ENCODE measurements around the gene TTLL8. TPM values are rescaled to one million over a fixed set of nuclear protein-coding genes. Genes with fewer than 3 reads are reported as not detected.

TTLL8 gene
- total RNA-seq, 2 experiments from 2014 or later, result 0.06 to 0.72 TPM

DNA sequence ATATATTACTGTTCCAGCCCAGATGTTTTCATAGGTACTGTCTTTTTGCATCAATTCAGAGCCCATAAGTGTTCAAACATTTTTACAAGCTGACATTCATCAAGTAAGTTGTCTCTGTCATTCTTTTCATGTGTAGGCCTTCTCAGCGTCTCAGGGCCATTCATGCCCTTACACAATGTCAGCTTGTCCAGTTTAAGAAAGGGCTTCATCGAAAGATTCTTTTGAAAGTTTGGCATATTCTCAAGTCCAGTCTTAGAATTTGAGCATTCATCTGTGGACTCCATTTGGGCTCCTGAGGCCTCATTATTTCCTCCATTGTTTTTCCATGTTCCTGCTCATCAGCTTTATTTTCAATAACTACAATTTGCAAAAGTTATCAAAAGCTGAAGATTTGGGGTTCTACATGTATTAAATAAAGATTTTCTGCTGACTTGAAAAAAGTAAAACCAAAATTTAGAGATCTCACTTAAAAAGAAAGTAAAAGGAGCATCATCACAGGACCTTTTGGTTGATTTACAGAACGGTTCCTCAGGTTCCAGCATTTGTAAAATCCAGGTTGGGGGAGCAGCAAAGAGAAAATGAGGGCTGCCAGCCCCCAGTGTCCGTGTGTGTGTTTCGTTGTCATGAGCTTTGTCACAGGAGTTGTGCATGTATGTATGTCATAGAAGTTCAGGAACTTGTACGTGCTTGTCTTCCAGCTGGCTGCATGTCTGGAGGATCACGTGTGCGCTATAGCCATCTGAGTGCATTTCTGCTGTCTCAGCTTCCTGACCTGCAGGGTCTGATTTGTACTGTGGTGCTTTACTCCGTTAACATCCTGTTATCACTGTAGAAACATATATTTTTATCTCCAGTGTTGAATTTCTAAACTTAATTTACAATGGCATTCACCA is 47.4 kb upstream of the TTLL8 start:
- peaks cover 60% of the 10 kb centered on the region for H3K4me1 ChIP-seq (ENCODE audit: insufficient read depth, low read length, poor library complexity, severe bottlenecking)
- H4K20me1 ChIP-seq (ENCODE audit: insufficient read depth, low read length), result no peaks in the 10 kb centered on the region
- peak; percentile 81 for DNase-seq (ENCODE audit: low spot score)
- H3K36me3 ChIP-seq (ENCODE audit: insufficient read depth, low read length), result no peaks in the 10 kb centered on the region
- intact Hi-C loops (cut with micrococcal nuclease; ENCODE audit: unreplicated experiment), result loop anchor here (10.0 kb wide), 1 partner anchor 171 kb away; no protein-coding TSS in a partner anchor
- ChIA-PET CTCF (ENCODE audit: unreplicated experiment) (interaction anchor here (1.0 to 1.1 kb wide), 2 partner anchors 10 to 39 kb away, joined by 3 read pairs; no protein-coding TSS in a partner anchor), POLR2A (interaction anchor here (0.6 to 1.3 kb wide), 4 partner anchors 15 to 480 kb away, joined by 3 to 5 read pairs (median 4); no protein-coding TSS in a partner anchor)
- no peaks in the 10 kb centered on the region for H3K9me3 ChIP-seq (ENCODE audit: low read length)
- H2AFZ ChIP-seq (ENCODE audit: low read length), result peak overlapping the region; percentile 93
- TF ChIP-seq CTCF (conservative IDR thresholded peaks at IDR 0.05; ENCODE audit: low read length) (no peak), EZH2phosphoT487 (IDR thresholded peaks at IDR 0.05; ENCODE audit: borderline replicate concordance, low read depth, low read length) (no peak)
- peak overlapping the region; percentile 74 for H3K4me2 ChIP-seq (ENCODE audit: low read length)
- peak overlapping the region; percentile 51 for H3K27ac ChIP-seq (ENCODE audit: low read depth, low read length, poor library complexity, severe bottlenecking)
- BruUV-seq (replicated peaks), result TSS peak; percentile 90
- peak overlapping the region; percentile 48 for H3K4me3 ChIP-seq (ENCODE audit: low read depth, low read length, poor library complexity, severe bottlenecking)
- H3K9me2 ChIP-seq (ENCODE audit: insufficient read depth, low read length), result no peaks in the 10 kb centered on the region
- no peaks in the 10 kb centered on the region for H3K79me2 ChIP-seq (ENCODE audit: insufficient read depth, low read depth, low read length)

DNA sequence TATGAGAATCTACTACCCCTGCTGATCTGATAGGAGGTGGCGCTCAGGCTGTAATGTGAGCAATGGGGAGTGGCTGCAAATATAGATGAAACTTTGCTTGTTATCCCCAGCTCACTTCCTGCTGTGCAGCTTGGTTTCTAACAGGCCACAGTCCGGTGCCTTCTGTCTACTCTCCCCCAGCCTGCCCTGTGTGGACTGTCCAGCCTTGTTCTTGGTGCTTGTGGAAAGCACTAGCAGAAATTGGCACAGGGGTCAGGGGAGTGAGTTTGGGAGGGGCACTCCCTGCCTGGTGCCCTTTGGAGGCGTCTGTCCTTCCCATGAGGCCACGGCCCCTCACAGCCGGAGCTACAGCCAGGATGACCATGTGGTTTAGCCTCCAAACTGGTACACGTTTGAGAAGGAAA is 46.0 kb upstream of the TTLL8 start:
- ChIA-PET CTCF (ENCODE audit: unreplicated experiment) (no interaction called here), POLR2A (interaction anchor here (0.5 to 1.5 kb wide), 4 partner anchors 9 to 36 kb away, joined by 3 to 4 read pairs (median 3); no protein-coding TSS in a partner anchor)
- no peaks in the 10 kb centered on the region for H3K9me2 ChIP-seq (ENCODE audit: insufficient read depth, low read length)
- no peak overlapping the region for H3K4me3 ChIP-seq (ENCODE audit: low read depth, low read length, poor library complexity, severe bottlenecking)
- TF ChIP-seq CTCF (conservative IDR thresholded peaks at IDR 0.05; ENCODE audit: low read length) (no peak), EZH2phosphoT487 (IDR thresholded peaks at IDR 0.05; ENCODE audit: borderline replicate concordance, low read depth, low read length) (no peak)
- no peaks in the 10 kb centered on the region for H3K36me3 ChIP-seq (ENCODE audit: insufficient read depth, low read length)
- peak overlapping the region; percentile 47; the same call in 1 of the 2 replicates for H2AFZ ChIP-seq (ENCODE audit: low read length)
- H3K4me1 ChIP-seq (ENCODE audit: insufficient read depth, low read length, poor library complexity, severe bottlenecking), result peaks cover 60% of the 10 kb centered on the region
- no peaks in the 10 kb centered on the region for H3K79me2 ChIP-seq (ENCODE audit: insufficient read depth, low read depth, low read length)
- BruUV-seq (replicated peaks), result no TSS peak
- H3K9me3 ChIP-seq (ENCODE audit: low read length), result no peaks in the 10 kb centered on the region
- H4K20me1 ChIP-seq (ENCODE audit: insufficient read depth, low read length), result no peaks in the 10 kb centered on the region
- intact Hi-C loops (cut with micrococcal nuclease; ENCODE audit: unreplicated experiment), result loop anchor here (10.0 kb wide), 1 partner anchor 169 kb away; no protein-coding TSS in a partner anchor
- H3K4me2 ChIP-seq (ENCODE audit: low read length), result peak overlapping the region; percentile 22
- DNase-seq (ENCODE audit: low spot score), result peak; percentile 36
- H3K27ac ChIP-seq (ENCODE audit: low read depth, low read length, poor library complexity, severe bottlenecking), result peak overlapping the region; percentile 87
